IPS-15b (cell line): ENCODE data around the gene IRAK2.
"Not testable (repeated sequence)": the region's sequence is repeated elsewhere in the genome, so short reads cannot be mapped to it uniquely, and the experiment has no call there.

Experiments
- H3K27me3 ChIP-seq: one replicate; pipeline ENCODE4 v1.6.1; 2013; ENCODE audit warnings: low read length; ENCODE audit not compliant: control insufficient read depth, insufficient read depth
- H3K36me3 ChIP-seq: one replicate; pipeline ENCODE4 v1.6.1; 2013; ENCODE audit warnings: low read length; ENCODE audit not compliant: control insufficient read depth, insufficient read depth
- H3K4me1 ChIP-seq: one replicate; pipeline ENCODE4 v1.6.1; 2013; ENCODE audit warnings: mild to moderate bottlenecking, low read length; ENCODE audit not compliant: control insufficient read depth, insufficient read depth
- H3K4me3 ChIP-seq: one replicate; pipeline ENCODE4 v1.5.1; 2013; ENCODE audit warnings: low read depth, low read length
- H3K9ac ChIP-seq: one replicate; pipeline ENCODE4 v1.6.1; 2013; ENCODE audit warnings: low read depth, mild to moderate bottlenecking, low read length
- H3K9me3 ChIP-seq: one replicate; pipeline ENCODE4 v1.6.1; 2013; ENCODE audit warnings: mild to moderate bottlenecking, low read length; ENCODE audit not compliant: control insufficient read depth, insufficient read depth

The IRAK2 gene

GRCh38 chr3:10272476-10272875, 107.8 kb downstream of the IRAK2 start:
- H3K4me1 ChIP-seq, H3K9me3 ChIP-seq, H3K27me3 ChIP-seq, H3K9ac ChIP-seq, H3K4me3 ChIP-seq: not testable (repeated sequence)
- peaks cover 12% of the 10 kb centered on the region for H3K36me3 ChIP-seq

DNA sequence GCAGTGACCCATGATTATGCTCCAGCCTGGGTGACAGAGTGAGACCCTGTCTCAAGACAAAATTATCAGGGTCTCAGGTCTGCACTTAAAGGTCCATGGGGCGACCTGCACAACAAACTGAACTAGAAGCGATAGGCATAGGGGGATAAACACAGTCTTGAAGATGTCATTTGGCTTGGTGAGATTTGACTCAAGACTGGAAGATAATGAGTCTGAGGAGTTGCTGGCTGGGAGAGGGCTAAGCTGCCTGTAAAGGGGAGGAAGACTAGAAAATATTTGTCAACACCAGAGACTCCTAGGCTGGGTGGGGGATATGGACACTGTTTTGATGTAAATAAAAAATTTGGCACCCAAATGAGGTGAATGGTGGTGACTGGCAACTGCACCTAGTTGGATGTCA, 108.3 kb downstream of the IRAK2 start:
- H3K36me3 ChIP-seq = peaks cover 12% of the 10 kb centered on the region
- H3K27me3 ChIP-seq = no peaks in the 10 kb centered on the region
- no peaks in the 10 kb centered on the region for H3K9me3 ChIP-seq
- no peak overlapping the region for H3K9ac ChIP-seq
- no peaks in the 10 kb centered on the region for H3K4me1 ChIP-seq
- no peak overlapping the region for H3K4me3 ChIP-seq

GRCh38 chr3:10273702-10274305, 109.1 kb downstream of the IRAK2 start:
- Histone ChIP-seq H3K9ac (no peak overlapping the region), H3K27me3 (no peaks in the 10 kb centered on the region), H3K4me1 (no peaks in the 10 kb centered on the region), H3K4me3 (no peak overlapping the region), H3K36me3 (peaks cover 19% of the 10 kb centered on the region), H3K9me3 (no peaks in the 10 kb centered on the region)

DNA sequence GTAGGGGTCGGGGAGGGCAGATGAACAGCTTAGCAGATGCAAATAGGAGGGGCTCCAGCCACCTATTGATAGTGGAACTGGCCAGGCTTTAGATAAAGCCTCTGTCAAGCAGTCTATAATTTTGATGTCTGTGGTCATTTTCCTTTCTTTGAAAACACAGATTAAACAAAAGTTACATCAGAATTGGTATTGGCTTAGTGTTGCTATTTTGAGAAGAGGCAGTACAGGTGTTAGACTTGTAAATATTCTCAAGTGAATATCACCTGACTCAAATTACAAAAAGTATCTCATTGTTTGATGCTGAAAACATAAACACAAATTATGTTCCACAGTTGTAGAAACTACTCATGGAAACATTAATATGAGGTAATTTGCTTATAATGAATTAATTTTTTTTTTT, 109.9 kb downstream of the IRAK2 start:
- Histone ChIP-seq H3K9ac (no peak overlapping the region), H3K9me3 (no peaks in the 10 kb centered on the region), H3K4me1 (no peaks in the 10 kb centered on the region), H3K4me3 (no peak overlapping the region), H3K36me3 (peaks cover 25% of the 10 kb centered on the region), H3K27me3 (no peaks in the 10 kb centered on the region)

- Histone ChIP-seq H3K4me1 (no peaks in the 10 kb centered on the region), H3K9ac (no peak overlapping the region), H3K36me3 (peaks cover 19% of the 10 kb centered on the region), H3K4me3 (no peak overlapping the region), H3K9me3 (no peaks in the 10 kb centered on the region), H3K27me3 (no peaks in the 10 kb centered on the region)
Observed at GRCh38 chr3:10277115-10277625, 112.5 kb downstream of the IRAK2 start.

DNA sequence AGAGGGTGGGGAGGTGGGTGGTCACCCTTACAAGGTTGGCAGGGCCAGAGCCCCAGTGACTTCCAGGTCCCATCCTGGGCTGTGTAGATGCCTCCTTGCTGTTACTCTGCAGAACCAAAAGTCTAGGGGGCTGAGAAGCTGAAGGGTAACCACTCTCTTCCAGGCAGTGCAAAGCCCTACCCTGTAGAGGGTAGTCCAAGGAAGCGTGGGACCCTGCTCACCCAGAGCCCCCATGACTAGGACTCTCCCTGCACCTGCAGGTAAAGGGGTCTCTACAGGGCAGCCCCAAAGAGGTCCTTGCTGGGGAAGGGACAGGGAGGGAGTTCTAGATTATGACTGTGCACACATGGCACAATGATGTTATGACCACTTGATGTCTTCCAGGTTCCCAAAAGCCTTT, 113.8 kb downstream of the IRAK2 start:
- Histone ChIP-seq H3K4me3 (no peak overlapping the region), H3K27me3 (no peaks in the 10 kb centered on the region), H3K36me3 (peaks cover 25% of the 10 kb centered on the region), H3K9ac (no peak overlapping the region), H3K9me3 (no peaks in the 10 kb centered on the region), H3K4me1 (no peaks in the 10 kb centered on the region)

DNA sequence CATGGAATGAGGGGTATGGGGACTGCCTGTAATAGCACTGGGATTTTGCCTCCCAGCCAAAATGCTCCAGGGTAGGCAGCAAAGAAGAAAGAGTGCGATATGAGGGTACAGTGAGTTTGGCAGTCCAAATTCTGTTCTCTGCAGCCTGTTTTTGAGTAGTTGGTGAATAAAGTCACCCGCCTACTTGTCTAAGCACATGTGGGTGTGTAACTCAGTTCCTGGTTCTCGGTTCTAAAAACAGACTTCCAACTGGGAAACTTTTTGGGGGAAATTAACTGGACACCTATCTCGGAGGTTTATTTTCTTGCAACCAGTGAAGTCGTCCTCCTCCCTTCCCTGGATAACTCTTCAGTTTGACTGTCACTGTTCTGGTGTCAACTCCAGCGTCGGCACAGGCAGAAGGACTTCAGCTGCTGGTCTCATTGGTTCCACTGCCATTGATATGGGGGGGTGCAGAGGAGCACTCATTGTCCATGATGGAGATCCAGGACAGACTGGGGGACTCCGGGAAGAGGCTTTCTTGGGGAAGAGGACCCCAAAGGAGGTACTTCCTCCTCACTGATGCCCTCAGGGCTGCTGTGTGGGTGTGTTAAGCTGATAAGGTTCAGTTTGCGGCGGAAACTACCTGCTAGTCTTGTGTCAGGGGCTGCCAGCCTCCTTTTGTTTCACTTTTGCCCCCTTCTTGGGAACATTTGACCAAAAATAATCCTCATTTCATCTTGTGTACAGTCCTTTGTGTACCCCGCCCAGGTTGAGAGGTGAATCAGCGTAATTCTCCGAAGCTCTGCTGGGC, 114.9 kb downstream of the IRAK2 start:
- Histone ChIP-seq H3K4me1 (no peaks in the 10 kb centered on the region), H3K4me3 (no peak overlapping the region), H3K27me3 (no peaks in the 10 kb centered on the region), H3K9ac (no peak overlapping the region), H3K36me3 (peaks cover 25% of the 10 kb centered on the region), H3K9me3 (no peaks in the 10 kb centered on the region)

DNA sequence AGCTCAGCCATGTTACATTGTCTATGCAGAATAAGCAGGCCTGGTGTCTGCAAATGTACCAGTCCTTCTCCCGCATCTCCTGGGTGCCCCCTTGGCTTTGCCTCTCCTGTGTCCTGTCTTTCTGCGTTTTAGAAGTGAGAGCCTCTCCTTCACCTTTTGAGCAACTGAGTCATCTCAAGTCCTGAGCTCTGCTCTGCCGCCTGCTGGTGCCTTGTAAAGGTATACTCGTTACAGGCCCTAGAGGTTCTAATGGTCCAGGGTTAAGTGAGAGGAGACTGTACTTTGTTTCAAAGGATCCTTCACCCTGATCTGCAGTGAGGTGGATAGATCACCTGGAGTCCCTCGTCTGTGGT, 115.4 kb downstream of the IRAK2 start:
- no peak overlapping the region for H3K4me3 ChIP-seq
- H3K9me3 ChIP-seq = no peaks in the 10 kb centered on the region
- no peaks in the 10 kb centered on the region for H3K27me3 ChIP-seq
- no peak overlapping the region for H3K9ac ChIP-seq
- no peaks in the 10 kb centered on the region for H3K4me1 ChIP-seq
- H3K36me3 ChIP-seq = peaks cover 25% of the 10 kb centered on the region

- Histone ChIP-seq H3K9me3 (no peaks in the 10 kb centered on the region), H3K9ac (no peak overlapping the region), H3K4me1 (no peaks in the 10 kb centered on the region), H3K36me3 (peaks cover 25% of the 10 kb centered on the region), H3K4me3 (no peak overlapping the region), H3K27me3 (no peaks in the 10 kb centered on the region)
Observed at GRCh38 chr3:10280571-10280970, 115.9 kb downstream of the IRAK2 start.

DNA sequence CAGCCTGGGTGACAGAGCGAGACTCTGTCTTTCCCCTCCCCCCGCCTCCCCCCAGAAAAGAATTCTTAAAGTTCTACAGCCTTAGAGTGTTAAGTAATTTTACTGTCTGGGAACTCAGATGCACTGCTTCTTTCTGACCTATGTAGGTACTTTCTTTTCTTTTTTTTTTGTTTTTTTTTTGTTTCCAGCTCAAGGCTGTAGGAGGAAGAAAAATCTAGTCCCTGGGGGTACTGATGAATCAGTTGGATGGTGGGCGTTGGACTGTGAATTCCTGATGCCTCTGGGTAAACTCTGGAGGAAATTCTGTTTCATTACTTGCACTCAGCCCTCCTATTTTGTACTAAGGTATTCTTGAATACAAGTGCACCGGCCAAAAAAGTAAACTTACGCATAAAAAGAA, 117.2 kb downstream of the IRAK2 start:
- H3K36me3 ChIP-seq = peaks cover 25% of the 10 kb centered on the region

DNA sequence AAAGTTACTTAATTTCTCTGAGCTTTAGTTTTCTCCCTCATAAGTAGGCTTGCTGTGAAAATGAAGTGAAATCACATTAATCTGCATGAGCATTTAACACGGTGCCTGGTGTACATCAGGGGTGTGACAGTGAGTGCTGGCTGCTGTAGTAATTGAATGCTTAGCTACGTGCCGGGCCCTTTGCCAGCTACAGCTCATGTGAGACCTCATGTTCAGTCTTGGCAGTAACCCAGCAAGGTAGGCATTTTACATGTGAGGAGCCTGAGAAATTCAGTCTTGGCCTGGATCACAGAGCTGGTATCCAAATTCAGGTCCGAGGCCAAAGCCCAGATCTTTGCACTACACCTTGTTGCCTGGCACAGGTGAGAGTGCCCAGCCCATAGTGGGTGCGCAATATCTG, 118.9 kb downstream of the IRAK2 start:
- no peak overlapping the region for H3K4me3 ChIP-seq
- peaks cover 5% of the 10 kb centered on the region for H3K4me1 ChIP-seq
- H3K27me3 ChIP-seq = no peaks in the 10 kb centered on the region
- no peaks in the 10 kb centered on the region for H3K9me3 ChIP-seq
- no peak overlapping the region for H3K9ac ChIP-seq
- H3K36me3 ChIP-seq = peaks cover 20% of the 10 kb centered on the region

More for the DNA sequence above, 117.2 kb downstream of the IRAK2 start:
- Histone ChIP-seq H3K9me3 (no peaks in the 10 kb centered on the region), H3K4me1 (peaks cover 5% of the 10 kb centered on the region), H3K27me3 (no peaks in the 10 kb centered on the region), H3K4me3 (no peak overlapping the region), H3K9ac (no peak overlapping the region)

- Histone ChIP-seq H3K36me3 (peaks cover 12% of the 10 kb centered on the region), H3K4me3 (no peak overlapping the region), H3K4me1 (peaks cover 5% of the 10 kb centered on the region), H3K9me3 (no peaks in the 10 kb centered on the region), H3K27me3 (no peaks in the 10 kb centered on the region), H3K9ac (no peak overlapping the region)
Observed at GRCh38 chr3:10284496-10284895, 119.8 kb downstream of the IRAK2 start.
